Measurements from ENCODE around the gene OGFOD1.
"Not testable (repeated sequence)": the region's sequence is repeated elsewhere in the genome, so short reads cannot be mapped to it uniquely, and the experiment has no call there.

The OGFOD1 gene

DNA sequence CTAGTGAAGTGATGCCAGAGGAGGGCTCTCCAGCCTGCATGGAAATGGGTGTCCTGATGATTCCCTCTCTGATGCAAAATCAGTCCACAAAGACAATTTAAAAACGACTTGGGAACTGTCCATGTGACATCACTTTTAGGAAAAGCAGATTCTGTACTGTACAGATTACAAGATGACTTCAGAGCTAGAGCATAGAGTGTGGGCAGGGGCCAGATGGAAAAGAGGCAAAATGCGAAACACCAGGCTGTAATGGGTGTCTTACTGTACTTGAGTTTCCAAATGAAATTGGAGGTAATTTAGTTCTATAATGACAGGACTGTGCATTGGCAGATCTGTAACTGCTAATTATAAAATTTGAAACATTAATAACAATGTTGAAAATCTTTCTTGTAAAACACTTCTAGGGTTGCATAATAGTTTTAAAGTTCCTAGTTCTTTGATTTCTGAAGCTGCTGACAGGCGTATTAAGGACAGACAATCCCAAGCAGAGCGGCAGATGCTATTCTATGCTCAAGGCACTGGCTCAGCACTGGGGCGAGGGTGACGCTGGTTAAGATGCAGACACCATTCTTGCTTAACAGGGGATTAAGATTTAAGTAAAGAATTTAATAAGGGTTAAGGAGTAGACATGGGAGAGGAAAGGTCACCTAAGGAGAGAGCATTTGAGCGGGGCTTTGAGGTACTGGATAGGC is 29.6 kb downstream of the OGFOD1 start:
- POLR2A ChIA-PET: no interaction called here
- CTCF ChIA-PET: interaction anchor here (1.1 kb wide), 1 partner anchor 8 kb away, joined by 3 read pairs; no protein-coding TSS in a partner anchor
- TF ChIP-seq CTCF (IDR thresholded peaks at IDR 0.05; ENCODE audit: control extremely low read depth, extremely low read depth, low read depth, missing control alignments): no peak
- no peak for DNase-seq (ENCODE audit: extremely low spot score)

DNA sequence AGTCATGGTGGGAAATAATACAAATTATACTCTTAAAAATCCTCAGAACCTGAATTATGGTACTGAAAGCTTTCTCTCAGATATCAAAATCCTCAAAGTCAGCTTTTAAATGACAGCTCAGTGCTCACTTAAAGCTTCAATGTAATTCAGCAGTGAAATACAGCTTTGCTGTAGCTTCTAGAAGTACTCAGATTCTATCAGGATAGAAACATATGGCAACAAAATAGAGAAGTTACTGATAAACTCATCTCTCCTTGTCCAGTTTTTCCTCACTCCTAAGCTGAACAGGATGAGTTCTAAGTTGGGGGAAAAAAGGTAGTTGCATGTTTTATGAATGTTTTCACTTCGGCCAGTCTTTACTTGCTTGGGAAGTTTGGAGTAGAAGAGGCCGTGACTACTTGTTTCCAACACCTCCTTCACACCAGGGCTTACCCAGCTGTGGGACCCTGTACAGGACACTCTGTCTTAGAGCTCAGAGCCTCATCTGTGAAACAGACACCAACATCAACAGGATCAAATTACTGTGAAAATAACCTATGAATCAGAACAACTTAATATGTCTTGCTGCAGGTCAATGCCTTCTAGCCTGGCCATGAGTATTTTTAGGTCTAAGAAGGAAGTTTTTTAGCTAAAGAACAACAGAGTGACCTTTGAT is 30.2 kb downstream of the OGFOD1 start:
- DNase-seq (ENCODE audit: extremely low spot score): no peak
- ChIA-PET POLR2A (no interaction called here), CTCF (interaction anchor here (1.1 kb wide), 2 partner anchors 9 to 13 kb away, joined by 3 read pairs; no protein-coding TSS in a partner anchor)
- TF ChIP-seq CTCF (IDR thresholded peaks at IDR 0.05; ENCODE audit: control extremely low read depth, extremely low read depth, low read depth, missing control alignments): no peak

GRCh38 chr16:56482683-56483236 is 31.4 kb downstream of the OGFOD1 start:
- POLR2A ChIA-PET: no interaction called here
- CTCF ChIA-PET: no interaction called here
- TF ChIP-seq CTCF (IDR thresholded peaks at IDR 0.05; ENCODE audit: control extremely low read depth, extremely low read depth, low read depth, missing control alignments): no peak
- no peak for DNase-seq (ENCODE audit: extremely low spot score)

GRCh38 chr16:56483394-56483793 is 32.0 kb downstream of the OGFOD1 start:
- no peak for TF ChIP-seq CTCF (IDR thresholded peaks at IDR 0.05; ENCODE audit: control extremely low read depth, extremely low read depth, low read depth, missing control alignments)
- CTCF ChIA-PET: no interaction called here
- no peak for DNase-seq (ENCODE audit: extremely low spot score)
- POLR2A ChIA-PET: no interaction called here

DNA sequence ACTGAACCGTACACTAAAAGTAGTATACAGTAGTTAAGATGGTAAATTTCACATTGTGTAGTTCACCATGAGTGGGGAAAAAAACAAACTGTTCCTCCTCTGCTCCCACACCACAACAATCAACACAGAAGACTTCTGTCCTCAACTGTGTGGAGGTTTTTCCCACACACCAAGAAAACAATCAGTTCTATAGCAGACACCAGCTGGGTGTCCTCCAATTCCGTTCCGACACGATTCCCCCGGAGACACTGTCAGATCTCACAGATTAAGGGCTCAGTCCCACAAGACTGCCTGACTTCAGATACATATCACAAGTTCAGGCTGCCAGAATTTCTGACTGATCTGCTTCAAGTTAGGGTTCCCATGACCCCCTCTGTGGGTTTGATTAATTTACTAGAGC is 36.7 kb downstream of the OGFOD1 start:
- ChIA-PET CTCF (no interaction called here), POLR2A (no interaction called here)
- no peak for TF ChIP-seq CTCF (IDR thresholded peaks at IDR 0.05; ENCODE audit: control extremely low read depth, extremely low read depth, low read depth, missing control alignments)
- no peak for DNase-seq (ENCODE audit: extremely low spot score)

DNA sequence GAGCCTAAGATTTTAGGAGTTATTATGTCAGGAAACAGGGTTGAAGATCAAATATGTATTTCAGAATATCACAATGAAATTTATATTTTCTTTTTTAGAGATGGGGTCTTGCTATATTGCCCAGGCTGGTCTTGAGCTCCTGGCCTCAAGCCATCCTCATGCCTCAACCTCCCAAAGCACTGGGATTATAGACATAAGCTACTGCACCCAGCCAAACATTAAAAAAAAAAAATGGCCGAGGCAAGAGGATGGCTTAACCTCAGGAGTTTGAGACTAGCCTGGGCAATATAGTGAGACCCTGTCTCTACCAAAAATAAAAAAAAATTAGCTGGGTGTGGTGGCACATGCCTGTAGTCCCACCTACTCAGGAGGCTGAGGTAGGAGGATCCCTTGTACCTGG is 37.5 kb downstream of the OGFOD1 start:
- CTCF ChIA-PET; DNase-seq (ENCODE audit: extremely low spot score); POLR2A ChIA-PET: not testable (repeated sequence)

GRCh38 chr16:56491657-56492261 is 40.4 kb downstream of the OGFOD1 start:
- POLR2A ChIA-PET: no interaction called here
- CTCF ChIA-PET: no interaction called here
- TF ChIP-seq CTCF (IDR thresholded peaks at IDR 0.05; ENCODE audit: control extremely low read depth, extremely low read depth, low read depth, missing control alignments): no peak
- DNase-seq (ENCODE audit: extremely low spot score): no peak

All from GM10248 (cell line).